ENCODE data around the gene VPS13A. TPM values are rescaled to one million over a fixed set of nuclear protein-coding genes. Genes with fewer than 3 reads are reported as not detected.
"Not testable (repeated sequence)": the region's sequence is repeated elsewhere in the genome, so short reads cannot be mapped to it uniquely, and the experiment has no call there.

VPS13A gene
- total RNA-seq, 1 donor from 2014 or later, result 10.0 TPM

- no peak for DNase-seq (ENCODE audit: low read depth)
These were observed 116.6 kb downstream of the VPS13A start for GRCh38 chr9:77293949-77294348.

DNA sequence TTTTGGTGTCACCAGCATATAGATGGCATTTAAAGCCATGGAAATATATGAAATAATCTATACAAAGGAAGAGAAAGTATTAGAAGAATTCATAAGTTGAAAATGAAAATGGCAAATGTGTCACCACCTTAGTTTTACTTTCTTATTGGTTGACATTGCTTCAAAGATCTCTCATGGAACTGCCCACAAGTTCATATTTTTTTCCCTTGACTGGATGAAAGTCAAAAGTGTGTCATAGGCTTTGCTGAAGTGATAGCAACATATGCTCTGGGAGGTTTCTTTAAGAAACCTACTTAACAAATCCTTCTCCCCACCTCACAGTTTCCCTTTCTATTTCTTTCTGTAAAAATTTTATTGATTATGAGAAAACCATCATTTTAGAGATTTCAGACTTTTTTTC, 127.2 kb downstream of the VPS13A start:
- peak; percentile 10 for DNase-seq (ENCODE audit: low read depth)

- DNase-seq (ENCODE audit: low read depth), result no peak
These were observed 128.5 kb downstream of the VPS13A start for GRCh38 chr9:77305622-77306400.

- DNase-seq (ENCODE audit: low read depth), result no peak
These were observed 129.8 kb downstream of the VPS13A start for GRCh38 chr9:77307166-77307565.

GRCh38 chr9:77316058-77316457, 138.7 kb downstream of the VPS13A start:
- DNase-seq (ENCODE audit: low read depth), result no peak

DNA sequence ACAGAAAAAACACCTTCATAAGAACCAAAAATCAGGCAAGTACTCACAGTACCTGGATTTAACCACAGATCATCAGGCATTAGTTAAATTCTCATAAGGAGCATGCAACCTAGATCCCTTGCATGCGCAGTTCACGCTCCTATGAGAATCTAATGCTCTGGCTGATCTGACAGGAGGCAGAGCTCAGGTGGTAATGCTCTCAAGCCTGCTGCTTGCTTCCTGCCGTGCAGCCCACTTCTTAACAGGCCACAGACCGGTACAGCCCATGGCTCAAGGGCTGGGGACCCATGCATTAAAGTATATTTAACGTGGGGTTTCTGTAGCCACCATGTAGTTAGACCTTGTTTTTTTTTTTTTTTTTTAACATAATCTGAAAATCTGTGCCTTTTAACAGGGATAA, 147.7 kb downstream of the VPS13A start:
- no peak for DNase-seq (ENCODE audit: low read depth)

- no peak for DNase-seq (ENCODE audit: low read depth)
These were observed 150.8 kb downstream of the VPS13A start for GRCh38 chr9:77328102-77328501.

- DNase-seq (ENCODE audit: low read depth), result no peak
These were observed 192.7 kb downstream of the VPS13A start for GRCh38 chr9:77370064-77370463.

DNA sequence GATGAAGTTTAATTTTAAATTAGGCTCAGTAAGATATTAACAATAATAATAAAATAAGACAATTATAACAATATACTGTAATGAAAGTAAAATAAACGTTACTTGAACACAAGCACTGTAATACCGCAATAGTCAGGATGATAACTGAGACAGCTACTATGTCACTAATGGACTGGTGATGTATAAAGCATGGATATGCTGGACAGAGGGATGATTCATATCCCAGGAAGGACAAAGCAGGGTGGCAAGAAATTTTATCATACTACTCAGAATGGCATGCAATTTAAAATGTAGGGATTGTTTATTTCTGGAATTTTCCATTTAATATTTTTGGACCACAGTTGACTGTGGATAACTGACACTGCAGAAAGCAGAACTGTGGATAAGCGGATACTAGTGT, 196.9 kb downstream of the VPS13A start:
- DNase-seq (ENCODE audit: low read depth), result no peak

DNA sequence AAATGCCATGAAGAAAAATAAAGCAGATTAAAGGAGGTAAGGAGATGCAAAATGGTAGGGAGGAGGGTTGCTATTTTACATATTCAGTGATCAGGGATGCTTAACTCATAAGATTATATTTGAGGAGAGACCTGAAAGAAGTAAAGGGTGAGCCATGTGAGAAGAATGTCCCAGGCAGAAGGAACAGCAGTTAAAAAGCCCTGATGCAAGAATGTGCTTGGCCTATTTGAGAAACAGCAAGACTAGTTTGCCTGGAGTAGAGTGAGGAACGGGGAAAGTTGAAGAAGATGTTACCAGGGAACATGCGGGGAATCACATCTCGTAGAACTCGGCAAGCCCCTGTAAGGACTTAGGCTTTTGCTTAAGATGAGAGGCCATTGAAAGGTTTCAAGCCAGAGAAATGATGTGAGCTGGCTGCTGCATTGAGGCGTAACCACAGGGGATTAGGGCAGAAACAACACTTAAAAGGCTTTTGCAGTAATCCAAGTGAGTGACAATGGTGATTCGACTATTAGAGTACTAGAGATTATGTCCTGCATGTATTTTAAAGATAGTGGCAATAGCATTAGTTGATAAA, 198.7 kb downstream of the VPS13A start:
- no peak for DNase-seq (ENCODE audit: low read depth)

DNA sequence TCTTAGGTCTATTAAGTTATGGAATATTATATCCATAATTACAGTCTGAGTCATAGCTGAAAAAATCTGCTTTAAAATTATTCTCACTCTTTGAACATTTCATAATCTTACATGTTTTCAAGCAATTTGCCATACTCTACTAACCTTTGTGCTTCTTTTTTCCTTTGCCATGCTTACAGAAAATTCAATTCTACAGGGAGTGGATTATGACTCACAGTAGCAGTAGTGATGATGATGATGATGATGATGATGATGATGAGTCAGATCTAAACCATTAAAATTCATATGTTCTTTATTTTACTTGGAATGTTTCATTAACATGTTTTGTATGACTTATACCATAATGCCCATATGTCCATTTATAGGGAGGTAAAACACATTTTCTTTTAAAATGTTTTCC, 207.1 kb downstream of the VPS13A start:
- no peak for DNase-seq (ENCODE audit: low read depth)

GRCh38 chr9:77386187-77386586, 208.9 kb downstream of the VPS13A start:
- no peak for DNase-seq (ENCODE audit: low read depth)

DNA sequence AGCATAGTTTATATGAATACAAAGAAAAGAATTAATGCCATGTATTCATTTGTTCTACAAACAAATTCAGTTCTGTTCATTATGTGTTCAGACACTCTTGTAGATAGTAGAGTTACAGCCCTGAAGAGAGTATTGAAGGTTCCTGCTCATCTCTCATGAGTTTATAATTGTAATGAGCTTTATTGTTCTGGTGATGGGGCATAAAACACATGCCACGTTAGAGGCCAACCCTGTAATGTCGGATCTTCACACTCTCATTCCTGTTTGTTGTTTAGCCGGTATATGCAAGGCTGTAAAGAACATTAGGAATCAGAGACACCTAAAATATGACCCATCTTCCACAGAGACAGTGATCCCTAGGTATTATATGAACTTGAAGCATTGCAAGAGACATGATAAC, 214.5 kb downstream of the VPS13A start:
- no peak for DNase-seq (ENCODE audit: low read depth)

DNA sequence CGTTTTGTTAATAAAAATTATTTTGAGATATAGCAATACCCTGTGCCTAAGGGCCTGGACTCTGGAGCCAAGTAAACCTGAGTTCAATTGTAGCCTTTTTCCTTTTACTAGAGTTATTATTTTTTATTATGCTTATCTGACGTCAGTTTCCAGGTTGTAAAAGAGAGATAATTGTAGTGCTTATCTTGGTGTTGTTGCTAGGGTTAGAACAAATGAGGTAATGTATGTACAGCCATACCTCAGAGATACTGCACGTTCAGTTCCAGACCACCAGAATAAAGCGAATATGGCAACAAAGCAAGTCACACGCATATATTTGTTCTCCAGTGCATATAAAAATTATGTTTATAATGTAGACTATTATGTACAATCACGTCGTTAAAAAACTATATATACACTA, 215.0 kb downstream of the VPS13A start:
- no peak for DNase-seq (ENCODE audit: low read depth)

DNA sequence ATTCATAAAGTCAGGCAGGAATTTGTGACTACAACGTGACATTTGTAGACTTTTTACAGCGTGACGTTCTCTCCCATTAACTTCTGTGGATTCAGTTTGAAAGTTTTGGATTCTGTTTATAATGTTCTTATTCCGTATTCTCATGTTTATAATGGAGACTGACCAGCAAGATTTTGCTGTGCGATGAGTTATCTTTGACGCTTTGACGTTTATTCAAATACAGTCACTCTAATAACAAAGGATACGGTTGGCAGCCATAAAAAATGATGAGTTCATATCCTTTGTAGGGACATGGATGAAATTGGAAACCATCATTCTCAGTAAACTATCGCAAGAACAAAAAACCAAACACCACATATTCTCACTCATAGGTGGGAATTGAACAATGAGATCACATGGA, 221.2 kb downstream of the VPS13A start:
- DNase-seq (ENCODE audit: low read depth), result not testable (repeated sequence)

DNA sequence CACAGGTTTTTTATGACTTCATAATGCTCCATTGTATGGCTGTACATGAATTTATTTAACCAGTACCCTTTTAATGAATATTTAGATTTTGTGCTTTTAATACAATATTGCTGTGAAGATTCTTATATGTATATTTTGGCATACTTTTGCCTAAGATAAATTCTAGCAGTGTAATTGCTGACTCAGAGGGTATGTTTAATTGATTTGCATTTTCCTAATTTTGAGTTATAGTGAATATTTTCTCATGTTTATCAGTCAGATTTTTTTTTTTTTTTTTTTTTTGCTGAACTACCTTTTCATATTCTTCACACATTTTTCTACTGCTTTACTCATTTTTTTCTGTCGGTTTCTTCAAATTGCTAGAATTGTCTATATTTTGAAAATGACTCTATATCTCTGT, 222.6 kb downstream of the VPS13A start:
- no peak for DNase-seq (ENCODE audit: low read depth)

DNA sequence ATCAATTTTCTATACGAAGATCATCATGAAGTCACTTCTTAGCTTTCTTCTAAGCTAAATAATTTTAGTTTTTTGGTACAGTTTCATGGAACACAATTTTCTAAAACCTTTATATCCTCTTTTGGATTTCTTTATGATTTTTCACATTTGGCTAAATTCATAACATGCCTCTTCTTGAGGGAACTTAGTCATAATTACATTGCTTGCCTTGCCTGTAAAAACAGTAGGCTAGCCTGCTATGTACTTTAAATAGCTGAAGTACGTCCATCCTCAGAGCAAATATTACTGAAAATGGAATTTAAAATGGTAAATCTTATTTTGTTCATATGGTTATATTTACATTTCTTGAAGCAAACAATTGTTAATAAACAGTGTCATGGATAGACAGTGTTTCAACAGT, 225.0 kb downstream of the VPS13A start:
- DNase-seq (ENCODE audit: low read depth), result no peak

DNA sequence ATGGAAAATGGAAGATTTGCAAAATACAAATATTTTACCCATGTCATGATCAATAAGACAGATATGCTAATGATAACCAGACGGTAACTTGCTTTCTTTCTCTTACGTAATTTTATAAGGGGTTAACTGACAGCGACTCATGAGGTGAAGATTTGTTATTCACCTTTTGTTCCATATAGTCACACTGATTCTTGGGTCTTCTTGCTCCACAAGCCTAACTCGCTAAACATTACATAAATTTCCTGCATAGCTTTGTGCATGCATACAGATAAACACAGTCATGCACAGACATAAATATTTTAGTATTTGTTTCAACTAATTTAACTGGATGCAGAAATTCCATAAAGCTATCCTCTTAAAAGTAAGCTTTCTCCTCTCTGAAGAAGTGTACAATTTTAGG, 225.9 kb downstream of the VPS13A start:
- DNase-seq (ENCODE audit: low read depth), result no peak

GRCh38 chr9:77408521-77408920, 231.2 kb downstream of the VPS13A start:
- DNase-seq (ENCODE audit: low read depth), result not testable (repeated sequence)

DNA sequence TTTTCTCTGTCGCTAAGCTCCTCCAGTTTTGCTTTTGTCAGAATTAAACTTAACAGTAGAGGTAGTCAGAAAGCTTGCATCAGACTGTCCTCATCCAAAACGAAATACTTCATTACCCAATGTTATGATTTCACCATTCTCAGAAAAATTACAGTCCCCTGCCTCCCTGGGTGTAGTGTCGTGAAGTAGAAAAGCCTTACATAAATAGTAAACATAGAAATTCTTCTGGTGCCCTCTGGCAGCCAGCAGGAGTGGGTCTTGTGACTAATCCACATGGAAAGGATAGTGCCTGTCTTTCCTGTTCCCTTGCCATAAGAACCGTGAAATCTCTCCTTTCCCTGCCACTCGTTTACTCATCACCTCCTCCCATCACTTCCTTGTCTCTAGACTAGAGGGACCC, 240.2 kb downstream of the VPS13A start:
- DNase-seq (ENCODE audit: low read depth), result peak; percentile 37

DNA sequence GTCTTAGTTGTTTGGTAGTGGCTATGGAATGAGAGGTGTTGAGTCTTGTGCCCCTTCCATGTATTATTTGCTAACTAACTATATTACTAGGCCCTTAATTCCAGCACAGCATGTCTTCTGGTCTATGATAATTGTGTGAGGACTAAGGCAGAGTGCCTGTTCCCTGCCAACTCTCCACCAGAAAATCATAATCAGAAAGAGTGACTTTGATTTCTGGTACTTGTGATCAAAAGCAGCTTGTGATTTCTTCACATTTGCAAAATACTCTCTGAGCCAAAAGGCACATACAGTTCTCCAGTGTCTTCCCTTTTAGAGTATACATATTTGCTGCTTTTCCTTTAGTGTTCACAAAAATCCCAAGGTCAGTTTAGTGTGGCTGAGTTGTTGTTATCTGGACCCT, 240.9 kb downstream of the VPS13A start:
- DNase-seq (ENCODE audit: low read depth), result no peak

GRCh38 chr9:77420641-77421040, 243.3 kb downstream of the VPS13A start:
- DNase-seq (ENCODE audit: low read depth), result no peak

All from myocyte (in vitro differentiated cells).